ENCODE measurements around the gene SH3RF3.

- no peak for TF ChIP-seq CTCF (IDR thresholded peaks at IDR 0.05)
- no peak for TF ChIP-seq POLR2A (IDR thresholded peaks at IDR 0.05)
- TF ChIP-seq POLR2AphosphoS5 (IDR thresholded peaks at IDR 0.05; ENCODE audit: insufficient read depth in 1 of 2, low read depth in 1 of 2): no peak
These were observed 197.3 kb downstream of the SH3RF3 start for GRCh38 chr2:109326306-109326705.

Measured in vagina (tissue), 2 donors.